ENCODE results near the gene KCNQ5.
"Not testable (repeated sequence)": the region's sequence is repeated elsewhere in the genome, so short reads cannot be mapped to it uniquely, and the experiment has no call there.

The KCNQ5 gene

GRCh38 chr6:72876256-72876655, 254.4 kb downstream of the KCNQ5 start:
- FAIRE-seq: no peak
- DNase-seq (ENCODE audit: insufficient read length, low spot score): no peak

GRCh38 chr6:72886170-72886569, 264.3 kb downstream of the KCNQ5 start:
- FAIRE-seq: no peak
- no peak for DNase-seq (ENCODE audit: insufficient read length, low spot score)

- FAIRE-seq (no peak), DNase-seq (ENCODE audit: insufficient read length, low spot score) (no peak)
Measured at GRCh38 chr6:72890233-72890632, 268.4 kb downstream of the KCNQ5 start.

GRCh38 chr6:72890671-72891070, 268.8 kb downstream of the KCNQ5 start:
- FAIRE-seq: no peak
- DNase-seq (ENCODE audit: insufficient read length, low spot score): no peak

GRCh38 chr6:72892901-72893300, 271.0 kb downstream of the KCNQ5 start:
- DNase-seq (ENCODE audit: insufficient read length, low spot score) (no peak), FAIRE-seq (no peak)

- DNase-seq (ENCODE audit: insufficient read length, low spot score): no peak
- FAIRE-seq: no peak
Measured at GRCh38 chr6:72894091-72894490, 272.2 kb downstream of the KCNQ5 start.

GRCh38 chr6:72898313-72898712, 276.4 kb downstream of the KCNQ5 start:
- FAIRE-seq; DNase-seq (ENCODE audit: insufficient read length, low spot score): not testable (repeated sequence)

GRCh38 chr6:72905705-72906478, 284.0 kb downstream of the KCNQ5 start:
- no peak for DNase-seq (ENCODE audit: insufficient read length, low spot score)
- FAIRE-seq: peak; percentile 55

- FAIRE-seq (no peak), DNase-seq (ENCODE audit: insufficient read length, low spot score) (no peak)
Measured at GRCh38 chr6:72911463-72912155, 289.7 kb downstream of the KCNQ5 start.

- DNase-seq (ENCODE audit: insufficient read length, low spot score) (no peak), FAIRE-seq (no peak)
Measured at GRCh38 chr6:72913797-72914196, 291.9 kb downstream of the KCNQ5 start.

GRCh38 chr6:72916298-72916697, 294.4 kb downstream of the KCNQ5 start:
- FAIRE-seq (no peak), DNase-seq (ENCODE audit: insufficient read length, low spot score) (no peak)

- FAIRE-seq: no peak
- DNase-seq (ENCODE audit: insufficient read length, low spot score): no peak
Measured at GRCh38 chr6:72916906-72917305, 295.0 kb downstream of the KCNQ5 start.

GRCh38 chr6:72922401-72922800, 300.5 kb downstream of the KCNQ5 start:
- no peak for FAIRE-seq
- DNase-seq (ENCODE audit: insufficient read length, low spot score): no peak

GRCh38 chr6:72925136-72925535, 303.3 kb downstream of the KCNQ5 start:
- FAIRE-seq (no peak), DNase-seq (ENCODE audit: insufficient read length, low spot score) (no peak)

- no peak for DNase-seq (ENCODE audit: insufficient read length, low spot score)
- FAIRE-seq: no peak
Measured at GRCh38 chr6:72930556-72931132, 308.8 kb downstream of the KCNQ5 start.

- no peak for DNase-seq (ENCODE audit: insufficient read length, low spot score)
- no peak for FAIRE-seq
Measured at GRCh38 chr6:72931325-72931887, 309.5 kb downstream of the KCNQ5 start.

GRCh38 chr6:72933233-72933632, 311.4 kb downstream of the KCNQ5 start:
- no peak for DNase-seq (ENCODE audit: insufficient read length, low spot score)

GRCh38 chr6:72936766-72937559, 315.1 kb downstream of the KCNQ5 start:
- DNase-seq (ENCODE audit: insufficient read length, low spot score) (no peak), FAIRE-seq (no peak)

More at GRCh38 chr6:72933233-72933632, 311.4 kb downstream of the KCNQ5 start:
- no peak for FAIRE-seq

- no peak for FAIRE-seq
- DNase-seq (ENCODE audit: insufficient read length, low spot score): no peak
Measured at GRCh38 chr6:72938104-72938503, 316.2 kb downstream of the KCNQ5 start.

GRCh38 chr6:72939004-72939403, 317.1 kb downstream of the KCNQ5 start:
- FAIRE-seq (no peak), DNase-seq (ENCODE audit: insufficient read length, low spot score) (no peak)

GRCh38 chr6:72940265-72940664, 318.4 kb downstream of the KCNQ5 start:
- DNase-seq (ENCODE audit: insufficient read length, low spot score) (no peak), FAIRE-seq (peak; percentile 40)
